IPS DF 4.7 (cell line): ENCODE results near the gene HDAC5.
A peak's percentile ranks its signal among the peaks of the same experiment; 100 is the strongest.
"Not testable (repeated sequence)": the region's sequence is repeated elsewhere in the genome, so short reads cannot be mapped to it uniquely, and the experiment has no call there.

Source experiments
- DNase-seq: peaks from one replicate; pipeline ENCODE4 v3.0.0-alpha.2; 2013; ENCODE audit warnings: low spot score; ENCODE audit errors: extremely low read depth

HDAC5 gene

GRCh38 chr17:44111777-44112176, 11.7 kb downstream of the HDAC5 start:
- no peak for DNase-seq

GRCh38 chr17:44110823-44111633, 12.4 kb downstream of the HDAC5 start:
- no peak for DNase-seq

DNA sequence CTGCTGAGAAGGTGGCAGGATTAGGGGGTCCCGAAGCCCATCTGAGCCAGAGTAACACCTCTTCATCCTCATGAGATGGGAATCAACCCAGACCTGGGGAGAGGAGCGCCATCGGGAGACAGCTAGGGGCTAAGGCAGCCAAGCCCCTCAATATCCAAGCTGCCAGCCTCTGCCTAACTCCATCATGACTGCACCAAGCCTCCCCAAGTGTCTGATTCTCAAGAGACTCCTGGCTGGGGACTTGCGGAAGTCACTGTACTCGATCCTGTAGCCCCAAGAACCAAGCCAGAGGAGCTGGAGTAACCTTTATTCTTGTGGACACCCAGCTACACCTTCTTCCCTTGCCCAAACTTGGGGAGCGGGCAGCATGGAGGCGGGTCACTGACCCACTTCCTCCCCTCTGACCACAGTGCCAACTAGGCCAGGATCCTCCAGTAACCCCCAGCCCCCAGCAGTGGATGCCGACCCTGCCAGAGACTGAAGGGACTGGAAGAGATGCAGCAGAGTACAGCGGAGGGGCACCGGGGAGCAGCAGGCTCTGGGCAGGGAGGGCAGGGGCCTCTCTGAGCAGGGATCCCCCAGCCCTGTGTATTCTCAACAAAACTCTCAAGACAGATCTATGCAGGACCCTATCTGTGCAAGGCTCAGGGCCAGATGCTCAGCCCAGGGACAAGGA, 13.3 kb downstream of the HDAC5 start:
- no peak for DNase-seq

GRCh38 chr17:44109312-44109630, 14.2 kb downstream of the HDAC5 start:
- DNase-seq, result no peak

- DNase-seq, result no peak
Observed at GRCh38 chr17:44108440-44109311, 14.8 kb downstream of the HDAC5 start.

DNA sequence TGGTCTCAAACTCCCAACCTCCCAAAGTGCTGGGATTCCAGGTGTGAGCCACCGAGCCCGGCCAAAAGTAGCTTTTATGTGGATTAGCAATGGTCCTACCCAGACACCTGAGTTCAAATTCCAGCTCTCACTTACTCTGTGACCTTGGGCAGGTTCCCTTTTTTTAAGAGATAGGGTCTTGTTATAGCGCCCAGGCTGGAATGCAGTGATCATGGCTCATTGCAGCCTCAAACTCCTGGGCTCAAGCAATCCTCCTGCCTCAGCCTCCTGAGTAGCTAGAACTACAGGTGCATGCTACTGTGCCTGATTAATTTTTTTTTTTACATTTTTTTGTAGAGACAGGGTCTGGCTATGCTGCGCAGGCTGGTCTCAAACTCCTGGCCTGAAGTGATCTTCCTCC, 16.6 kb downstream of the HDAC5 start:
- no peak for DNase-seq

DNA sequence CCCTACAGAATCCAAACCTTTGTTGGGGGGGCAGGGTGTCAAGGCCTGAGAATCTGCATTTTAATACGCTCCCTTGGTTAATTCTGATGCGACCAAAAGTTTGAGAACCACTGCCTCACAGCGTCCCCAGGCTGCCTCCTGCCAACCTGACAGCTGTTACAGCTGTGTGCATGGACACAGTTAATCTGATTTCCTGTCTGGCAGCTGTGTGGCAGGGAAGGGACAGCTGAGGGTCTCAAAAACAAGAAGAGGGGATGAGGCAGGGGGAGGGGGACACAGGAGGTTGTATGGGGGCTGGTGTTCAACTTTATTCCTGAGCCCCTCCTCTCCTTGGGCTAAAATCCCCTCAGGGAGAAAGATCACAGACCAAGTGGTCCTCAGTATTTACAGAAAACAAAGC, 17.5 kb downstream of the HDAC5 start:
- no peak for DNase-seq

- no peak for DNase-seq
Observed at GRCh38 chr17:44105483-44105882, 18.0 kb downstream of the HDAC5 start.

DNA sequence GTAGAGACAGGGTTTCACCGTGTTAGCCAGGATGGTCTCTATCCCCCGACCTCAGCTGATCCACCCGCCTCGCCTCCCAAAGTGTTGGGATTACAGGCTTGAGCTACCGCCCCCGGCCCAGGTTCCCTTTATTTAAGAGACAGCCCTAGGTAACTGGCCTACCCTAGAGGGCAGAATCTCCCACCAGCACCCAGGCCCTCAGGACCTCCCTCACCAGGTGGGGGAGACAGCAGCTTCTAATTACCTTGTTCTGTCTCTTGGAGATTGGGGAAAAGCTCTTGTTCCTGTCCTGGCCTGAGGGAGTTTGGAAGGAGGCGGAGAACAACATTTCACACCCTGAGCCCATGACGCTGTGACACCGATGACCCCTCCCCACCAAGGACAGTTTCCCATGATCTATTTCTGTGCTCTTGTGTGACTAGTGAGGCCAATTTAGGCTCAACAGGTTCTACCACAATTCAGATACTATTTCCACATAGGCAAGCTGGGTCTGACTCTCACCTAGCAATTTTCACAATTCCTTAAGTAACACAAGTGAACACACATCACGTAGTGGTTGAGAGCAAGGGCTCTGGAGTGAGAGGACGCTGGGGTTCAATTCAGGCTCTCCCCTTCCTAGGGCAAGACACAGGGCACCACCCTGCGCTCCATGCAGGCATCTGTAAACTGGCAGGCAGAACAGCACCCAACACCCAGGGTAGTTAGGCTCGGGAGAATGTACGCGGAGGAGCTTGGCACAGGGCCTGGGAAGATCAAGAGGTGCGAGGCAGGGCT, 20.4 kb downstream of the HDAC5 start:
- DNase-seq, result no peak

- not testable (repeated sequence) for DNase-seq
Observed at GRCh38 chr17:44101858-44102257, 21.6 kb downstream of the HDAC5 start.

GRCh38 chr17:44097110-44097958, 26.1 kb downstream of the HDAC5 start:
- DNase-seq, result no peak

DNA sequence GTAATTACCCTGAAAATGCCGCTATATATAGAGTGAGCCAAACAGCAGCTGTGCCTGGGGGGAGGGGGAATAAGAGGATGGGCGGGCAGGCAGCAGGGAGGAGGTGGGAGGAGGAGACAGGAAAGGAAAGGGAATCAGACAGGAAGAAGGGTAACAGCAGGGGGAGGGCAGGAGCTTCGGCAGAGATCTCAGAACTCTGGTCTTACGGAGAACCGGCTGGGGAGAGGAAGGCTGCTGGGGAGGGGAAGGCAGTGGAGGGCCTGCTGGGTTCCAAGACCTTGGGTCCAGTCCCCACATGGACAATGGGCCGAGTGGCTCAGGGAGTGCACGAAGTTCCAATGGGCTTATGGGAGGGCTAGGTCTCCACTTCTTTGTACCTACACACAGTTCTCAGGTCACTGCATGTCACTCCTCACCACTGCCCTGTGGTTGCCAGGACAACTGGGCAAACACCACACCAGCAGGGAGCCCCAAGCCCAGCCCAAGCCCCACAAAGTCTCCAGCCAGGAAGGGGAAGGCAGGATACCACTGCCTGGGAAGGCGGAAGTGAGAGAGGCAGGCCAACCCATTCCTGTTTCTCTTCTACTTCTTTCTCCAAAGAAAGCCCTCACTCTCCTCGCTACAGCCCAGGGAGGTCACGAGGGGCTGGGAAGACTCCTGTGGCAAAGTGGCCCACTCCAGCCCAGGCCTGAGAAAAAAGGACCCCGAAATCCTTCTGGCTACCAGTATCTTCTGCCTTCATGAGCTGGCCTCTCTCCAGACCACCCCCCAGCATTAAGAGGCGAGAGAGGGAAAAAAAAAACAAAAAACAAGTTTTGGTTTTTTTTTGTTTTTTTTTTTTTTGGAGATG, 27.6 kb downstream of the HDAC5 start:
- DNase-seq, result peak; percentile 89

GRCh38 chr17:44095388-44095646, 28.1 kb downstream of the HDAC5 start:
- no peak for DNase-seq

- DNase-seq, result no peak
Observed at GRCh38 chr17:44094701-44095387, 28.6 kb downstream of the HDAC5 start.

DNA sequence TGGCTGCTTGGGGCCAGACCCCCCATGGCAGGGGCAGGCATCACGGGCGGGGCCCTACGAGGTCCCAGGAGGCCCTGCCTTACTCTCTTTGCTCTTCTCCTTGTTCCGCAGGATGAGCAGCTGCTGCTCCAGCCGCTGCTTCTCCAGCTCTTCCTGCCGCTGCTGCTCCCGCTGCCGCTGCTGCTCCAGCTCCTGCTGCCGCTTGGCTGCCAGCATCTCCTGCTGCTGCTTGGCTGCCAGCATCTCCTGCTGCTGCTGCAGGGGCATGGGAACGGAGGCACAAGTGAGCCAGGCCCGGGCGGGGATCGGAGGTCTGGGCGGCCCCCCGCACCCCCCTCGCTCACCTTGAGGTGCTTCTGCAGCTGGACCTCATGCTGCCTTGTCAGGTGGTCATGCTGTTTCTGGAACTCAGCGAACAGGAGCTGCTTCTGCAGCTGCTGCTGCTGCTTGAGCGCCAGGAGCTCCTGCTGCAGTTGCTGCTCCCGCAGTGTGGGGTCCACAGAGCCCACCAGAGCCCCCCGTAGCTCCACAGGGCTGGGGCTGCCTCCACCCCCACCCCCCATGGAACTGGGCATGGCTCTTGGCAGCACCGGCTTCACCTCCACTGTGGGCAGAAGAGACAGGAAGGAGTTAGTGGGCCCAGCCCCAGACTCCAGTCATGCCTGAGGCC, 30.1 kb downstream of the HDAC5 start:
- no peak for DNase-seq

- no peak for DNase-seq
Observed at GRCh38 chr17:44092051-44092450, 31.4 kb downstream of the HDAC5 start.

DNA sequence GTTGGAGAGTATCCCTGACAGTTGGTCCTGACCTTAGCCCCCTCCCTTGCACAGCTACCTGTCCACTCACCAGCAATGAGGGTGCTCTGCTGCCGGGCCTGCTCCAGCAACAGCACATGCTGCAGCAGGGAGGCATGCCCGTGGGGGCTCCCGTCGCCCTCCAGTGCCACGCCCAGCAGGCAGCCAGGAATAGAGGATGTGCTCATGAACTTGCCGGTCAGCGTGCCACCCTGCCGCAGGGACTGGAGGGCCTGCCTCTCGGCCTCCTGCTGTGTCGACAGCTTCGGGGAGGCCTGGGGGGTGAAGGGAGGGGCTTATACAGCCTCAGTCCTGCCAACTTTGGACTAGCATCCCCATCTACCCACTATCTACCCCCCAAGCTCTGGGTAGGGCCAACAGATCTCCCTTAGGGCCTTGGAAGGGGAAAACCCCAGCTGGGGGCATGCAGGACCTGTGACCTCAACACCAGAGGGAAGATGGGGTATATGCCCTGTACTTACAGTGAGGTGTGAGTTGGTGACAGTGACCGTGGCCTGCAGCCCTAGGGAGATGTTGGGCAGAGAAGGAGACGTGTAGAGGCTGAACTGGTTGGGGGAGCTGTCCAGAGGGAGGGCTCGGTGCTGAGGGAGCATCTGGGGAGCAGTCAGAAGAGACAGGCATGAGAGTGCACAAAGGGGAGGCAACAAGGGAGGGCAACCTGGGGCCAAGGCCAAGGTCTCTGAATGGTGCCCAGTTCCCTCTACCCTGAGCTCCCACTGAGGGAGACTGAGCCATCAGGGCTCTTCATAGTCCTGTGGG, 32.0 kb downstream of the HDAC5 start:
- no peak for DNase-seq

- DNase-seq, result no peak
Observed at GRCh38 chr17:44088254-44088653, 35.2 kb downstream of the HDAC5 start.
